Colonic mucosa (tissue), 4 donors: Measurements from ENCODE around the gene SLC38A3. TPM values are rescaled to one million over a fixed set of nuclear protein-coding genes. Genes with fewer than 3 reads are reported as not detected.

Experiments used
- DNase-seq: peaks from one replicate; pipeline ENCODE4 v3.0.0-alpha.2; 2020
- H3K27ac ChIP-seq: fragments of 200-600 bp; one replicate; pipeline ENCODE4 v1.8.0; 2021
- H3K27me3 ChIP-seq: fragments of 200-600 bp; one replicate; pipeline ENCODE4 v1.8.0; 2021
- H3K36me3 ChIP-seq: fragments of 200-600 bp; one replicate; pipeline ENCODE4 v1.8.0; 2021
- H3K4me1 ChIP-seq: fragments of 200-600 bp; one replicate; pipeline ENCODE4 v1.8.0; 2021; ENCODE audit warnings: mild to moderate bottlenecking
- H3K4me3 ChIP-seq: fragments of 200-600 bp; one replicate; pipeline ENCODE4 v1.8.0; 2021
- H3K9ac ChIP-seq, 2 donors: one replicate each; pipeline ENCODE4 v1.7.0; 2013; ENCODE audit warnings: control low read depth in 2 of 2, low read depth in 2 of 2, low read length in 2 of 2
- H3K9me3 ChIP-seq: fragments of 200-600 bp; one replicate; pipeline ENCODE4 v1.8.0; 2021
- CTCF ChIP-seq: fragments of 200-600 bp; IDR thresholded peaks from one replicate; pipeline ENCODE4 v1.8.0; 2022; ENCODE audit warnings: antibody characterized with exemption, mild to moderate bottlenecking
- intact Hi-C: fragments of 100-400 bp; cut with DNase I; formaldehyde crosslinking; loops from one replicate; pipeline ENCODE4 v1.14.1; 2022
- total RNA-seq, 2 donors: library from RNA; stranded (reverse); fragmentation: NEBNext Ultra II Directional in 1 of 2; extraction: Animal tissue kit (Norgen Biotek cat#: 25700) in 1 of 2; gene quantifications; one replicate each; pipeline ENCODE4 v1.2.1, GENCODE V29; 2021
- donor health status: healthy.
- donor health status: DM: no; HTN: no; CAD: no.
- donor health status: DM: no; HTN: no; CAD: no.

The SLC38A3 gene
- total RNA-seq, 2 donors from 2014 or later = 0.24 to 0.40 TPM

- no peaks in the 10 kb centered on the region for H3K36me3 ChIP-seq
- peak overlapping the region in 1 of 2 donors; percentile 22 for H3K9ac ChIP-seq
- H3K27ac ChIP-seq = no peak overlapping the region
- H3K9me3 ChIP-seq = no peaks in the 10 kb centered on the region
- no peaks in the 10 kb centered on the region for H3K27me3 ChIP-seq
- H3K4me3 ChIP-seq = no peak overlapping the region
- TF ChIP-seq CTCF = no peak
- H3K4me1 ChIP-seq = peaks cover 29% of the 10 kb centered on the region
- intact Hi-C loops = no loop called here
- peak; percentile 77 for DNase-seq
Observed at GRCh38 chr3:50163572-50164455, 41.3 kb upstream of the SLC38A3 start.

- Histone ChIP-seq H3K27me3 (no peaks in the 10 kb centered on the region), H3K4me3 (no peak overlapping the region), H3K9me3 (no peaks in the 10 kb centered on the region), H3K4me1 (peaks cover 29% of the 10 kb centered on the region), H3K27ac (no peak overlapping the region), H3K9ac (peak overlapping the region in 1 of 2 donors; percentile 14), H3K36me3 (no peaks in the 10 kb centered on the region)
- TF ChIP-seq CTCF = no peak
- intact Hi-C loops = no loop called here
- DNase-seq = no peak
Observed at GRCh38 chr3:50164481-50164880, 40.6 kb upstream of the SLC38A3 start.

DNA sequence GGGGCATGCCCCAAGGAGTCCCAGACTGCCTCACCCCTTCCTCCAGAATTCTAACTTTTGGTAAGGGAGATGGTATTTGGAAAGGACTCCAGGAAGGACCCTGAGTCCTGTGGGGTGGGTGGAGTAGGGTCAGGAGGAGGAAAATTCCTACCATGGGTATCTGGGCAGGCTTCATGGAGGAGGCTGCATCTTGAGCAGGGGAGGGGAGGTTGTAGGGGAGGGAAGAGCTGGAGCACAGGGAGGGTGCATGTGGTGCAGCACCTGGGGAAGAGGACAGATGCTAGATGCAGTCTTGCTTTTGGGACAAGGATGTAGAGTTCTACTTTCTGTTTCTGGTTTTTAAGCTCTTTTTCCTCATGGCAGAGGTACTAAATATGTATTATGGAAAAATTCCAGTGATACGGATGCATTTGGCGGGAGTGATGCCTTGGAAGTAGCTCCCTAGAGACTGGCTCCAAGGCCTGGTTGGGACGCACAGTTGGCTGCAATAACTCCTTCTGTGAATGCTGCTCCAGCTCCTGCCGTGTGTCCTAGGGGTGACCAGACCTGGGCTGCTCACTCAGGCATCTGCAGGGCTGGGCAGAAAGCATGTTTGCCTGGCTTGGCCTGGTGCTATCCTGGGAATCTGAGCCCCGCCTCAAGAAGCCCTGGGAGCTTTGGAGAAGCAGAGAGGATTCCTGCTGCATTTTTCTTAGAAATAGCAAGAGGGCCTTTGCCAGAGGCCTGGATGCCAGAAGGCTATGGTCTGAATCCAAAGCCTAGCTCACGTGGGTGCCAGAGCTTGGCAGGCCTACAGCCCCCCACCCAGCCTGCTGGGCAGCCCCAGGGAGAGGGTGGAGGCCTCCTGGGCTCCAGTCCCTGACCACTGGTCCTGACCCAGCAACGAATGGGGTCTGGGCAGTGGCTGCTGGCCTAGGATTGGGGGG, 39.8 kb upstream of the SLC38A3 start:
- TF ChIP-seq CTCF = no peak
- no peak for DNase-seq
- intact Hi-C loops = no loop called here
- H3K4me3 ChIP-seq = no peak overlapping the region
- H3K9ac ChIP-seq = peak overlapping the region in 1 of 2 donors; percentile 51
- H3K36me3 ChIP-seq = no peaks in the 10 kb centered on the region
- H3K27ac ChIP-seq = no peak overlapping the region
- no peaks in the 10 kb centered on the region for H3K27me3 ChIP-seq
- peaks cover 27% of the 10 kb centered on the region for H3K4me1 ChIP-seq
- no peaks in the 10 kb centered on the region for H3K9me3 ChIP-seq

GRCh38 chr3:50165910-50166538, 39.0 kb upstream of the SLC38A3 start:
- Histone ChIP-seq H3K27ac (no peak overlapping the region), H3K9me3 (no peaks in the 10 kb centered on the region), H3K27me3 (no peaks in the 10 kb centered on the region), H3K4me3 (no peak overlapping the region), H3K4me1 (peaks cover 21% of the 10 kb centered on the region), H3K36me3 (no peaks in the 10 kb centered on the region), H3K9ac (peak overlapping the region; percentile 24 to 51)
- DNase-seq = no peak
- intact Hi-C loops = no loop called here
- TF ChIP-seq CTCF = no peak

DNA sequence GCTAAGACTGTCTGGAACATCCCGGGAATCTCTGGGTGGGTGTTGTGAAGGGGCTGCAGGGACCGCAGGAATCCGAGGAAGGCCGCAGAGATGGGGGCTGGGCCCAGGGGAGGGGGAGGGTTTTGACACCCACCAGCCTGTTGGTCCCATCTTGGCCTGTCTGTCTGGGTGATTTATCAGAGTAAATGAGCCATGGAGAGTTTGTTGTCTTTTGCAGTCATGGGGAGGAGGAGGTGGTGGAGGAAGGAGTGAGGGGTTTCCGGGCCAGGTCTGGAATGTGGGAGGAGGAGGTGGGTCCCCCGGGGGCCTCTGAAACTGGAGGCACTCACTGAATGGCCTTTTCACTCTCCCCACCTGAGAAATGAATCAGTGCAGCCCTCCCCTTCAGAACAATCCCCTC, 38.5 kb upstream of the SLC38A3 start:
- H3K9me3 ChIP-seq = no peaks in the 10 kb centered on the region
- H3K27me3 ChIP-seq = no peaks in the 10 kb centered on the region
- peaks cover 19% of the 10 kb centered on the region for H3K4me1 ChIP-seq
- H3K9ac ChIP-seq = peak overlapping the region in 1 of 2 donors; percentile 51
- TF ChIP-seq CTCF = no peak
- no peak overlapping the region for H3K27ac ChIP-seq
- intact Hi-C loops = no loop called here
- no peak for DNase-seq
- H3K36me3 ChIP-seq = no peaks in the 10 kb centered on the region
- no peak overlapping the region for H3K4me3 ChIP-seq
